HG03095 (cell line): ENCODE measurements around the gene WIPI1.
A peak's percentile ranks its signal among the peaks of the same experiment; 100 is the strongest.
"Not testable (repeated sequence)": the region's sequence is repeated elsewhere in the genome, so short reads cannot be mapped to it uniquely, and the experiment has no call there.

ENCODE experiments used
- ATAC-seq: cut with Tn5 transposase; IDR thresholded peaks from one replicate; pipeline ENCODE4 v1.9.1; 2021; ENCODE audit warnings: moderate library complexity; ENCODE audit not compliant: unreplicated experiment

Gene WIPI1

GRCh38 chr17:68417317-68417716 lies 40.0 kb downstream of the WIPI1 start:
- ATAC-seq: no peak

GRCh38 chr17:68414901-68415300 lies 42.4 kb downstream of the WIPI1 start:
- not testable (repeated sequence) for ATAC-seq

DNA sequence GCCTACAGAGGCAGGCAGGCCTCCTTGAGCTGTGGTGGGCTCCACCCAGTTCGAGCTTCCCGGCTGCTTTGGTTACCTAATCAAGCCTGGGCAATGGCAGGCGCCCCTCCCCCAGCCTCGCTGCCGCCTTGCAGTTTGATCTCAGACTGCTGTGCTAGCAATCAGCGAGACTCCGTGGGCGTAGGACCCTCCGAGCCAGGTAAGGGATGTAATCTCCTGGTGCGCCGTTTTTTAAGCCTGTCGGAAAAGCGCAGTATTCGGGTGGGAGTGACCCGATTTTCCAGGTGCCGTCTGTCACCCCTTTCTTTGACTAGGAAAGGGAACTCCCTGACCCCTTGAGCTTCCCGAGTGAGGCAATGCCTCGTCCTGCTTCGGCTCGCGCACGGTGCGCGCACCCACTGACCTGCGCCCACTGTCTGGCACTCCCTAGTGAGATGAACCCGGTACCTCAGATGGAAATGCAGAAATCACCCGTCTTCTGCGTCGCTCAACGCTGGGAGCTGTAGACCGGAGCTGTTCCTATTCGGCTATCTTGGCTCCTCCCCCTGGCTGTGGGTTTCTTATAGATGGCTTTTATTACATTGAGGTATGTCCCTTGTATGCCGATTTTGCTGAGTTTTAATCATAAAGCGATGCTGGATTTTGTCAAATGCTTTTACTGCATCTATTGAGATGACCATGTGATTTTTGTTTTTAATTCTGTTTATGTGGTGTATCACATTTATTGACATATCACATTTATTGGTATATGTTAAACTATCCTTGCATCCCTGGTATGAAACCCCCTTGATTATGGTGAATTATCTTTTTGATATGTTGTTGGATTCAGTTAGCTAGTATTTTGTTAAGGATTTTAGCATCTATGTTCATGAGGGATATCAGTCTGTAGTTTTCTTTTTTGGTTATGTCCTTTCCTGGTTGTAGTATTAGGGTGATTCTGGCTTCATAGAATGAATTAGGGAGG lies 43.4 kb downstream of the WIPI1 start:
- not testable (repeated sequence) for ATAC-seq

- not testable (repeated sequence) for ATAC-seq
Observed at GRCh38 chr17:68407656-68408055, 49.6 kb downstream of the WIPI1 start.

DNA sequence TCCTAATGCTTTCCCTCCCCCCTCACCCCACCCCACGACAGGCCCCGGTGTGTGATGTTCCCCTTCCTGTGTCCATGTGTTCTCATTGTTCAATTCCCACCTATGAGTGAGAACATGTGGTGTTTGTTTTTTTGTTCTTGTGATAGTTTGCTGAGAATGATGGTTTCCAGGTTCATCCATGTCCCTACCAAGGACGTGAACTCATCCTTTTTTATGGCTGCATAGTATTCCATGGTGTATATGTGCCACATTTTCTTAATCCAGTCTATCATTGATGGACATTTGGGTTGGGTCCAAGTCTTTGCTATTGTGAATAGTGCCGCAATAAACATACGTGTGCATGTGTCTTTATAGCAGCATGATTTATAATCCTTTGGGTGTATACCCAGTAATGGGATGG lies 53.5 kb downstream of the WIPI1 start:
- not testable (repeated sequence) for ATAC-seq

GRCh38 chr17:68403122-68403521 lies 54.2 kb downstream of the WIPI1 start:
- no peak for ATAC-seq

GRCh38 chr17:68401288-68401687 lies 56.0 kb downstream of the WIPI1 start:
- ATAC-seq: no peak

DNA sequence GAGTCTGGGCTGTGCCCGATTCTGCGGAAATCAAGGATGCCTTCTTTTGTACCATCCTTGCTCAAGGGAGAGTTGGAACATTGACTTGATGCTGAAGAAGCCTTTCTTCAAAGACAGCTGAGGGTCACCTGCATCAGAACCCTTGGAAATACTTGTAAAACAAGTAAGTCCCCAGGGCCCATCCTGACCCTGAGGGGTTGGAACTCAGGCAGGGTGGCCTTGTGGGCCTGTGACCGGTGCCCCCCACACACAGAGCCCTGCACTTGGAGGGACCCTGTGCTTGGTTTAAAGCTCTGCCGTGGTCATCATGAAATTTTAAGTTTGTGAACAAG lies 56.9 kb downstream of the WIPI1 start:
- ATAC-seq: no peak

GRCh38 chr17:68399638-68400403 lies 57.5 kb downstream of the WIPI1 start:
- no peak for ATAC-seq

DNA sequence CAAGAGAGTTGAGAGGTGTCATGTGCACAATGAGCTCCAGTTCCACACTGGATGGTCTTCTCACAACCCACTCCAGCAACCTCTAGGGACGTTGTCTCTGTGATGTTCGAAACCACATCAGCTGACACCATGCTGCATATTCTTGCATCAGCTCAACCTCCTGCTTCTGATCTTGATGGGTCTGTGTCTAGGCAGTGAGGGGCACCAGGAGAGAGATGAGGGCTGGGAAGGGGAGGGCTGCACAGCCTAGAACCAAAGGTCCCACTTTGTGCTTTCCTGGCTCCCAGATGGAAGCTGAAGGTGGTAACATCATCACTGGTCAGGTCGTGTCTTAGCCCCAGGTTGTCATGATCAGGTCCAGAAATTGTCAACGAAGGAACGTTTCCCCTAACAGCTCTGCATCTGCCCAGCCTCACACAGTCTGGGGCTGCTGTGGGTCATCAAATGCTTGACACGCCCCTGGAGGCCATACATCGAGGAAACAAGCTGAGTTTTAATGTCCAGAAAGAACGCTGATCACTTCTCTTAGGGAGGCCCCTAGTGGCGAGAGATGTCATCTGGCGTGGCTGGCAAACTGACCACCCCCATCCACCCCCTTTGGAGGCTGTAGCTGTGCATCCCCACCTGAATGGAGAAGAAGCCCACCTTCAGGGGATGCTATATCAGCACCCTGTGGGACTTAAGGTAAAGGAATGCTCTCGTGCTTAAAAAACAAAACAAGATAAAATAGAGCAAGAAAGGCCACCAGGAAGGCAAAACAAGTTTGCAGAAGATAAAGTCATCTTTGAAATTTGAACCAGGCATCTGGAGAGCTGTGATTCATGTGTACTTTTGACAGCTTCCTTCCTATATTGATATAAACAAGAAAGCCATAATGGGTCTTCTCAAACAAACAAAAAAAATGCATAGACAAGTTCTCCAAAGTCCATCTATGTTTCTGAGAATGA lies 58.3 kb downstream of the WIPI1 start:
- ATAC-seq: peak; percentile 83

DNA sequence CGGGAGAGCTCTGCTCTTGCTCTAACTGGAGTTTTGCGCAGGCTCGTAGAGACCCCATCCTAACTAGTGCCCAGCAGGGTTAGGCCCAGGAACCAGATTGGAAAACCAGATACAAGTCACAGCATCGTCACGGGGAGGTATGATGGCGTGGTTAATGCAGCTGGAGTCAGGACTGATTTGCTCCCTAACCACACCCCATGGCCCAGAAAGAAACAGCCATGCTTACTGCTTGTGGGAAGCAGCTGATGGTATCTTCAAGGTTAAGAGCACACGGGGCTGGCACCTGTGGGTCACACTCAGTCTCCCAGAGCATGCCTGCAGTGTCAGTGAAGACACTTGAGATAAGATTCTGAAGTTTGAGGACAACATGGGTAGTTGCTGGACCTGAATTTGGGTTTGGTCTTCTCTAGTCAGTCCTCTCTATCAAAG lies 60.2 kb downstream of the WIPI1 start:
- ATAC-seq: no peak

DNA sequence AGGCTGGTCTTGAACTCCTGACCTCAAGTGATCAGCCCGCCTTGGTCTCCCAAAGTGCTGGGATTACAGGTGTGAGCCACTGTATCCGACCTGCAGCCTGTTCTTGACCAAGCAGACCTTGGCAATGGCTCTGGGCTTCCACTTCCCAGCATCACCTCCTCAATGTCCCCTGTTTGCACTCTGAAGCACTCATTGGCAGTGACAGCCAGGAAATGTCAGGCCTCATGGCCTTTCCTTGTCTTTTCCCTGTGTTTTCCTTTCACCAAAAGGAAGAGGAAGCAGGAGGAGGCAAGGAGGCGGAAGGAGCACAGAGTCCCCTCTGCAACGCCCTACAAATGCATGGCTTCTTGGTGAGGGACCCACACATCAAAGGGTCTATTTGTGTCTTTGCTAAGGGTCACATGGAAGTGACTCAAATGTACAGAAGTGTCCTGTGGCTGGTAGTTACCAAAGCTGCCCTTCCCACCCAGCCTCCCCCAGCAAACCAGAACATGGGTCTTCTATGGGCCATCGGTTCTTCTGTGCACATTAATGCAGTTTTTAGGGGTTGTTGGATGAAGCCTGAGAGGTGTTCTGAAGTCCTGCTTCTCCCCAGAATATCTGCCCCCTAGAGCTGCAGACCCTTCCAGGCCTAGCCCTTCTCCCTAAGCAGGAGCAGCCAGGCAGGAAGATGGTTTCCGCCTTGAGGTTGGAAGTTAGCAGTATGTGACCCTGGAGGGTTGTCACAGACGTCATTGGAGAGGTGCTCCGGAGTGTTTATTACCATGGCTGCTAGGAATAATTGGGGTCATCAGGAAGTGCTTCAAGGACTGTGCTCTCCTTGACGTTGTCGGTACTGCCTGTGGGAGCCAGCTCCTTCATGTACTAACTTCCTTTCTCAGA lies 60.8 kb downstream of the WIPI1 start:
- no peak for ATAC-seq

DNA sequence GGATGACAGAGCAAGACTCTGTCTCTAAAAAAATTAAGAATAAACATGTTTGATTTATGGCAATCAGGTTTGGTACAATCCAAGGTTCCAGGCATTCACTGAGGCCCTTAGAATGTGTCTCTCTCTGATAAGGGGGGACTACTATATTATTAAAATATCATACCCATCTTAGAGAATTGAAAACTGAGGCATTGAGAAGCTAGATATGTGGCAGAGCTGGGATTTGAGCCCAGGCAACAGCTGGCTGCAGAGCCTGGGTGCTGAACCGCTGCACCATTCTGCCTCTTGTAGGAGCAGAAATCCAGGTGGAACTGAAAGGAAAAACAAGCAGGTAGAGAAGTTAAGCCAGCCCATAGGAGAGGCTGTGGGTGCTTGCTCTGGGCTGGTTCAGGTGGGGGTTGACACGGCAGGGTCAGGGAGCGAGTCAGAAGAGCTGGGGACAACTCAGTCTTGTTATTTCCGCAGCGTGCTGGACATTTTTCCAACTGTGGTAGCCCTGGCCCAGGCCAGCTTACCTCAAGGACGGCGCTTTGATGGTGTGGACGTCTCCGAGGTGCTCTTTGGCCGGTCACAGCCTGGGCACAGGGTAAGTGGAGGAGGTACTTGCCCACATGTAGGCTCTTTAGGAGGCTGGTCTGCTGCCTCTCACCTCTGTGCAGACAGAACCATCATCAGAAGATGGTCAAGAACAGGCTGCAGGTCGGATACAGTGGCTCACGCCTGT lies 62.5 kb downstream of the WIPI1 start:
- no peak for ATAC-seq

- no peak for ATAC-seq
Observed at GRCh38 chr17:68391561-68392268, 65.6 kb downstream of the WIPI1 start.

DNA sequence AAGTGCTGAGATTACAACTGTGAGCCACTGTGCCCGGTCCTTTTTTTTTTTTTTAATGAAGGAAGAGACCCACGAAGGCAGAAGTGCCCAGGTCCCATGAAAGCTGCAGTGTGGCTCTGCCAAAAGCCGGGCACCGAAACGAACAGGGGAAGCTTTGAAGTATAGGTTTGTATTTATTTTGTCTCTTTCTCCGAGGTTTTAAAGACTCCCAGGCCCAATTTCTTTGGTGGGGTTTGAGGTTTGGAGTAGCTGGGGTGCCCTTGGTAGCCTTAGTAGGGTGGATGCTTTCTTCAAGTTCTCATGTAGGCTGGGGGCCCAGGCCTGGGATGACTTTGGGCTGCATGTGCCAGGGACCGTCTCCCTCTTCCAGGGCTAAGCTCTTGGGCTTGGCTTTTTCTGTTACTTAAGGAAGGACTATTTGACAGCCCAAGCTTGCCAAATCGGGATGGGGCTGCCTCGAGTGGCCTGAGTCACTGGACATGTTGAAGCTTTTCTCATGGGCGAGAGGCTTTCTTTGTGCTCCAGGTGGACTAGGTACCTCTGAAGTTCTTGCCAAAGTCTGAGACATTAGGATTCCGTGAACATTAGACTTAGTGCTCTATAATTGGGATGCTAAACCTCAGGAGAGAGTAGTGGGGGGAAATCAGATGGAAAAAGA lies 66.3 kb downstream of the WIPI1 start:
- ATAC-seq: no peak

GRCh38 chr17:68389041-68389440 lies 68.3 kb downstream of the WIPI1 start:
- ATAC-seq: no peak

GRCh38 chr17:68387435-68388218 lies 69.7 kb downstream of the WIPI1 start:
- ATAC-seq: no peak
